ENCODE results near the gene CAST.

CAST gene

DNA sequence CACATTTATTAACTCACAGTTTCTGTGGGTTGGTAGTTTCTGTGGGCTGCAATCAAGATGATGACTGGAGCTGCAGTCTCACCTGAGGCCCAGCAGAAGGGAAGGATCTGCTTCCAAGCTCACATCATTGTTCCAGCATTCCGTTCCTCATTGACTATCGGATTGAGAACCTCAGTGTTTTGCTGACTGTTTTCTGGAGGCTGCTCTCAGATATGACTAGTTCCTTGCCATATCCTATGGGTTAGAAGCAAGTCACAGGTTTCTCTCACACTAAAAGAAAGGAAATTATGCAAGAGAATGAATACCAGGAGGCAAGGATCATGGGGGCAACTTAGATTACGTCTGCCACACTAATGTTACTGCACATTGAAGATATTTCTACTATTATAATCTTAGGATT is 151.9 kb downstream of the CAST start:
- no peaks in the 10 kb centered on the region for H3K36me3 Mint-ChIP-seq (ENCODE audit: low read depth)
- no peak for DNase-seq (ENCODE audit: low spot score)
- no peak overlapping the region for H3K4me3 Mint-ChIP-seq

GRCh38 chr5:96816411-96816939 is 154.3 kb downstream of the CAST start:
- Mint-ChIP-seq H3K9me3 (no peaks in the 10 kb centered on the region), H3K4me3 (peak overlapping the region; percentile 86), H3K36me3 (ENCODE audit: low read depth) (no peaks in the 10 kb centered on the region), H3K27me3 (ENCODE audit: low read depth) (no peaks in the 10 kb centered on the region), H3K4me1 (ENCODE audit: low read depth) (peaks cover 61% of the 10 kb centered on the region), H3K27ac (peak overlapping the region; percentile 93)
- DNase-seq (ENCODE audit: low spot score), result peak; percentile 46

More for the DNA sequence above, 151.9 kb downstream of the CAST start:
- H3K27me3 Mint-ChIP-seq (ENCODE audit: low read depth), result no peaks in the 10 kb centered on the region
- H3K4me1 Mint-ChIP-seq (ENCODE audit: low read depth), result peaks cover 64% of the 10 kb centered on the region
- no peaks in the 10 kb centered on the region for H3K9me3 Mint-ChIP-seq
- H3K27ac Mint-ChIP-seq, result no peak overlapping the region

- no peaks in the 10 kb centered on the region for H3K36me3 Mint-ChIP-seq (ENCODE audit: low read depth)
- peak overlapping the region; percentile 93 for H3K27ac Mint-ChIP-seq
- H3K9me3 Mint-ChIP-seq, result no peaks in the 10 kb centered on the region
- no peak for DNase-seq (ENCODE audit: low spot score)
- no peaks in the 10 kb centered on the region for H3K27me3 Mint-ChIP-seq (ENCODE audit: low read depth)
- H3K4me1 Mint-ChIP-seq (ENCODE audit: low read depth), result peaks cover 61% of the 10 kb centered on the region
- peak overlapping the region; percentile 86 for H3K4me3 Mint-ChIP-seq
These were observed 154.8 kb downstream of the CAST start for GRCh38 chr5:96816991-96817390.

- DNase-seq (ENCODE audit: low spot score), result no peak
- no peaks in the 10 kb centered on the region for H3K36me3 Mint-ChIP-seq (ENCODE audit: low read depth)
- H3K27ac Mint-ChIP-seq, result peak overlapping the region; percentile 93
- H3K4me1 Mint-ChIP-seq (ENCODE audit: low read depth), result peaks cover 60% of the 10 kb centered on the region
- H3K9me3 Mint-ChIP-seq, result no peaks in the 10 kb centered on the region
- no peaks in the 10 kb centered on the region for H3K27me3 Mint-ChIP-seq (ENCODE audit: low read depth)
- peak overlapping the region; percentile 86 for H3K4me3 Mint-ChIP-seq
These were observed 155.3 kb downstream of the CAST start for GRCh38 chr5:96817506-96817905.

DNA sequence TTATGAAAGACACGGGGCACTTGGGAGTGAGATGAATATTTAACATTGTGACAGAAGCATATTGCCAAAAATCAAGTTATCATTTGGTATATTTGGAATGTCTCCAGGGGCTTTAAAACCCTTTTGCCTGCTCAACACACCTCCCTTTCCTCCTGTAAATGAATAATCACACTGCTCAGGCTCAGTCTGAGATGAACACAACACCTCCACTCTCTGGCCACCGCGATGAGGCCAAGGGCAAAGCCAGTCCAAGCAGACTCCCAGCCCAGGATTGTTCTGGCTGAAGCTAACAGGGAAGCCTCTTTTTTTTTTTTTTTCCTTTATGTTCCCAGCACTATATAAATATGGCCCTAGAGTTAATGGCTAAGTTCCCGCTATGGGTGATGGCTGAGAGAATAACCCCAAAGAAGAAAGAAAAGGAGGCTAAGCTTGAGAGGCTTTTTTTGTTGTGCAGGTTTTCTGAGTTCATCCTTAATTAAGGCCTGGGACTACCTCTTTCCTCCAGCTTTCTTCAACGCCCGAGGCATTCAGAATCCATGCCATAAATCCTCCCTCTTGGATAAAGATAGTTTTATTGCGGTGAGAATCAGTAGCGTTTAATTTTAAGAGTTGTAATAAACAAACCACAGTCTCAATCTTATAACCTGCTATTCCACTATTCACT is 156.1 kb downstream of the CAST start:
- DNase-seq (ENCODE audit: low spot score), result no peak
- H3K4me3 Mint-ChIP-seq, result no peak overlapping the region
- H3K27me3 Mint-ChIP-seq (ENCODE audit: low read depth), result no peaks in the 10 kb centered on the region
- H3K36me3 Mint-ChIP-seq (ENCODE audit: low read depth), result no peaks in the 10 kb centered on the region
- H3K4me1 Mint-ChIP-seq (ENCODE audit: low read depth), result peaks cover 60% of the 10 kb centered on the region
- H3K9me3 Mint-ChIP-seq, result no peaks in the 10 kb centered on the region
- H3K27ac Mint-ChIP-seq, result no peak overlapping the region

GRCh38 chr5:96819806-96820205 is 157.6 kb downstream of the CAST start:
- no peak overlapping the region for H3K27ac Mint-ChIP-seq
- no peaks in the 10 kb centered on the region for H3K27me3 Mint-ChIP-seq (ENCODE audit: low read depth)
- H3K4me1 Mint-ChIP-seq (ENCODE audit: low read depth), result peaks cover 59% of the 10 kb centered on the region
- H3K36me3 Mint-ChIP-seq (ENCODE audit: low read depth), result no peaks in the 10 kb centered on the region
- no peak for DNase-seq (ENCODE audit: low spot score)
- H3K4me3 Mint-ChIP-seq, result no peak overlapping the region
- H3K9me3 Mint-ChIP-seq, result no peaks in the 10 kb centered on the region

DNA sequence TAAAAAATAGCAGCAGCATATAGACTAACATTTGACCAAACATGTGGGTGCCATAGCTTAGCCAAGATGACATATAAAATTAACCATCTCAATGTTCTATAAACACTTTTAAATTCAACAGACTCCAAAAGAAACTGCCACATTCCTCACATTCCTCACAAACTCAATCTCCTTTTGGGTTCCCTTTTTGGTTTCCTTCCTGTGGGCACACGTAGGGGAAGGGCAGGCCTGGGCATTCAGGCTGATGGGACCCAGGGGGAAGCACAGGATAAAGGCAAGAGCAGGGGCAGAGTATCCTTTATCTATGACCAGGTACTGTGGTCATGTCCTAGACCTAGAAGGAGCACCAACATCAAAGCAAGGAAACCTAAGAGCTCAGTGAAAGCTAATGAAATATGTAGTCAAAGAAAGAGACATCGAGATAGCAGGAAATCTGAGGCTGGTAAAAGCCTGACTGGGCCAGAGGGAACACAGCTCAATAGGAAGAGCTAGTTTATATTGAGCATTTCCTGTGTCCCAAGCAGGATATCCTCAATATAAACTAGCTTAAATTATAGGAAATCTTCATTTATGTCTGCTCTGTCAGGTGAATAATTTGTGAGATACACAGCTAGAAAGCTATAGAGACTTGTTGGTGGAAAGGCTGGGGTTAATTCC is 159.2 kb downstream of the CAST start:
- Mint-ChIP-seq H3K27ac (no peak overlapping the region), H3K9me3 (no peaks in the 10 kb centered on the region), H3K4me1 (ENCODE audit: low read depth) (peaks cover 48% of the 10 kb centered on the region), H3K36me3 (ENCODE audit: low read depth) (no peaks in the 10 kb centered on the region), H3K27me3 (ENCODE audit: low read depth) (peaks cover under 1% of the 10 kb centered on the region), H3K4me3 (no peak overlapping the region)
- DNase-seq (ENCODE audit: low spot score), result no peak

DNA sequence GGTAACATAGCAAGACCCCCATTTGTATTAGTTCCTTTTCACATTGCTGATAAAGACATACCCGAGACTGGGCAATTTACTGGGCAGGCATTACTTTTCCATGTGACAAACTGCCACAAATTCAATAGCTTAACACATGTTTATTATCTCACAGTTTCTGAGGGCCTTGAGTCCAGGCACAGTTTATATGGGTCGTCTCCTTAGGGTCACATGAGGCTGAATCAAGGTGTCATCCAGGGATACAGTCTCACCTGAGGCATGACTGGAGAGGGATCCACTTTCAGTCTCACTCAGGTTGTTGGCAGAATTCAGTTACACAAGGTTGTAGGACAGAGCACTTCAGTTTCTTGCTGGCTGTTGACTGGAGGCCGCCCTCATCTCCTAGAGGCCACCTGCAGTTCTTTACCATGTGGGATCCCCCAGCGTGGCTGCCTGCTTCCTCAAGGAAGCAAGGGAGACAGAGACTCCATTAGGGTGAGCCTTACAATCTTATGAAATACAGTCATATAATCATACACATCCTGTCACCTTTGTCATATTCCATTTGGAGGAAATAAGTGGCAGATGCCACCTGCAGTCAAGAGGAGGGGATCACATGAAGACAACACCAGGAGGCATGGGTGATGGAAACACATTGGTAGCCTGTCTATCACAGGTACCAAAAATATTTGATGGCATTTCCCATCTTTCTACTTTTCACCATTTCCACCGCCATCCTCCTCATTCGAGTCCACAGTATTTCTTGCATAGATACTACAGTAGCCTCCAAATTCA is 160.7 kb downstream of the CAST start:
- H3K36me3 Mint-ChIP-seq (ENCODE audit: low read depth), result no peaks in the 10 kb centered on the region
- peaks cover 34% of the 10 kb centered on the region for H3K4me1 Mint-ChIP-seq (ENCODE audit: low read depth)
- H3K27ac Mint-ChIP-seq, result no peak overlapping the region
- H3K27me3 Mint-ChIP-seq (ENCODE audit: low read depth), result peaks cover 8% of the 10 kb centered on the region
- no peak for DNase-seq (ENCODE audit: low spot score)
- H3K4me3 Mint-ChIP-seq, result no peak overlapping the region
- no peaks in the 10 kb centered on the region for H3K9me3 Mint-ChIP-seq

DNA sequence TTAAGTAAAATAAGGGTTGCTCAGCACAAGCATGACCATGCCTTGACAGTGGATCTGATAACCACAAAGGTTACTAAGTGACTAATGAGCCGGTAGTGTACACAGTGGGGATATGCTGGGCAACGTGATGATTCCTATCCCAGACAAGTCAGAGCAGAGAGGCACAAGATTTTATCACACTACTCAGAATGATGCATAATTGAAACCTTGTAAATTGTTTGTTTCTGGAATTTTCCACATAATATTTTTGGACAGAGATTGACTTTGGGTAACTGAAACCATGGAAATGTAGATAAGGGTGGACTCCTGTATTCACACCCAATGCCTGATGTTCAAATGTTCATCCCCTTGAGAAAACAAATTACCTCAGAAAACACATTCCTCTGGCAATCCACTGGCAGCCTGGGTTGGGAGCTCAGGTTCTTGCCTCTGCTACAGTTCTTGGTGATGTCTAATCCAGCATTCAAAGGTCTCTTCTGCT is 161.8 kb downstream of the CAST start:
- Mint-ChIP-seq H3K36me3 (ENCODE audit: low read depth) (no peaks in the 10 kb centered on the region), H3K4me3 (no peak overlapping the region), H3K9me3 (no peaks in the 10 kb centered on the region), H3K27me3 (ENCODE audit: low read depth) (peaks cover 8% of the 10 kb centered on the region), H3K4me1 (ENCODE audit: low read depth) (peaks cover 29% of the 10 kb centered on the region), H3K27ac (no peak overlapping the region)
- DNase-seq (ENCODE audit: low spot score), result peak; percentile 34
